Type B pancreatic cell (in vitro differentiated cells): ENCODE measurements around the gene PRG2. TPM values are rescaled to one million over a fixed set of nuclear protein-coding genes. Genes with fewer than 3 reads are reported as not detected.
A peak's percentile ranks its signal among the peaks of the same experiment; 100 is the strongest.

Experiments
- DNase-seq: peaks from one replicate; pipeline ENCODE4 v3.0.0; 2021; ENCODE audit warnings: mixed read lengths; ENCODE audit not compliant: unreplicated experiment; ENCODE audit errors: extremely low spot score
- H3K27ac Mint-ChIP-seq: 2 replicates; pipeline ENCODE4 v1.8.0; 2021; ENCODE audit warnings: mild to moderate bottlenecking, mixed read lengths
- H3K27me3 Mint-ChIP-seq: 2 replicates; pipeline ENCODE4 v1.8.0; 2021; ENCODE audit warnings: mixed read lengths
- H3K36me3 Mint-ChIP-seq: 2 replicates; pipeline ENCODE4 v1.8.0; 2021; ENCODE audit warnings: mixed read lengths
- H3K4me1 Mint-ChIP-seq: one replicate; pipeline ENCODE4 v1.8.0; 2021; ENCODE audit warnings: mixed read lengths; ENCODE audit not compliant: unreplicated experiment
- H3K4me3 Mint-ChIP-seq: 2 replicates; pipeline ENCODE4 v1.8.0; 2021; ENCODE audit warnings: mild to moderate bottlenecking, mixed read lengths
- H3K9me3 Mint-ChIP-seq: 2 replicates; pipeline ENCODE4 v1.8.0; 2021; ENCODE audit warnings: mixed read lengths
- long read RNA-seq: library from polyadenylated mRNA; unstranded; transcript quantifications from one replicate; pipeline ENCODE4 v2.0.0, GENCODE V29; 2020
- total RNA-seq: library from RNA; stranded (reverse); gene quantifications from 2 replicates; pipeline ENCODE4 v1.2.1, GENCODE V29; 2021; ENCODE audit warnings: low replicate concordance
- TF ChIP-seq, protein P1 (sequence below): fragments of 200-600 bp; sonication (generic); conservative IDR thresholded peaks from 2 replicates; pipeline ENCODE4 v1.5.0; 2021; ENCODE audit warnings: antibody characterized with exemption, mild to moderate bottlenecking

Gene PRG2, protein sequence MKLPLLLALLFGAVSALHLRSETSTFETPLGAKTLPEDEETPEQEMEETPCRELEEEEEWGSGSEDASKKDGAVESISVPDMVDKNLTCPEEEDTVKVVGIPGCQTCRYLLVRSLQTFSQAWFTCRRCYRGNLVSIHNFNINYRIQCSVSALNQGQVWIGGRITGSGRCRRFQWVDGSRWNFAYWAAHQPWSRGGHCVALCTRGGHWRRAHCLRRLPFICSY
- not detected in 2 replicates for total RNA-seq
- long read RNA-seq = 0 reads

DNA sequence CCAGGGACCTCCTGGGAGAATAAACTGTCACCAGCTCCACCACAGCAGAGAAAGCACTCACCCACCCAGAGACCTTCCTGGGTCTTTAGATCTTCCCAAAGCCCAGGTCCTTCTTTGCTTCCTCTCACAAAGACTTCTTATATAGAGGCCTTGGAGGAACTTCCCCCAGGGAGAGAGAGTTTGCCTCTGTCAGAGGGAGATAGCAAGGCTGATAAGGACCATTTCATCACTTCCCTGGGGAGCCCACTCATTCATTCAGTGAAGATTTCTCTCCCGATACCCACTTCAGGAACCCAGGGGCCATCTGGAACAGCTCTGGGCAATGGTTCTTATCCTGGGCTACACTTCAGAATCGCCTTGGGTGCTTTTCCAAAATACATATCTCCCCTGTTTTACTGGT, at the start of gene PRG2:
Gene PRG2, minus strand, starts transcription at position 116 of the 400 bp plus-strand sequence. CDS start 706 bp downstream, outside the sequence.
- Mint-ChIP-seq H3K4me3 (no peak within 1 kb of the TSS), H3K27me3 (peaks cover 48% of the 10 kb centered on the region), H3K27ac (no peak within 1 kb of the TSS), H3K9me3 (no peaks in the 10 kb centered on the region), H3K36me3 (no peaks in the 10 kb centered on the region), H3K4me1 (no peaks in the 10 kb centered on the region)
- TF ChIP-seq, protein P1, sequence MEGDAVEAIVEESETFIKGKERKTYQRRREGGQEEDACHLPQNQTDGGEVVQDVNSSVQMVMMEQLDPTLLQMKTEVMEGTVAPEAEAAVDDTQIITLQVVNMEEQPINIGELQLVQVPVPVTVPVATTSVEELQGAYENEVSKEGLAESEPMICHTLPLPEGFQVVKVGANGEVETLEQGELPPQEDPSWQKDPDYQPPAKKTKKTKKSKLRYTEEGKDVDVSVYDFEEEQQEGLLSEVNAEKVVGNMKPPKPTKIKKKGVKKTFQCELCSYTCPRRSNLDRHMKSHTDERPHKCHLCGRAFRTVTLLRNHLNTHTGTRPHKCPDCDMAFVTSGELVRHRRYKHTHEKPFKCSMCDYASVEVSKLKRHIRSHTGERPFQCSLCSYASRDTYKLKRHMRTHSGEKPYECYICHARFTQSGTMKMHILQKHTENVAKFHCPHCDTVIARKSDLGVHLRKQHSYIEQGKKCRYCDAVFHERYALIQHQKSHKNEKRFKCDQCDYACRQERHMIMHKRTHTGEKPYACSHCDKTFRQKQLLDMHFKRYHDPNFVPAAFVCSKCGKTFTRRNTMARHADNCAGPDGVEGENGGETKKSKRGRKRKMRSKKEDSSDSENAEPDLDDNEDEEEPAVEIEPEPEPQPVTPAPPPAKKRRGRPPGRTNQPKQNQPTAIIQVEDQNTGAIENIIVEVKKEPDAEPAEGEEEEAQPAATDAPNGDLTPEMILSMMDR = no peak
- DNase-seq = no peak

DNA sequence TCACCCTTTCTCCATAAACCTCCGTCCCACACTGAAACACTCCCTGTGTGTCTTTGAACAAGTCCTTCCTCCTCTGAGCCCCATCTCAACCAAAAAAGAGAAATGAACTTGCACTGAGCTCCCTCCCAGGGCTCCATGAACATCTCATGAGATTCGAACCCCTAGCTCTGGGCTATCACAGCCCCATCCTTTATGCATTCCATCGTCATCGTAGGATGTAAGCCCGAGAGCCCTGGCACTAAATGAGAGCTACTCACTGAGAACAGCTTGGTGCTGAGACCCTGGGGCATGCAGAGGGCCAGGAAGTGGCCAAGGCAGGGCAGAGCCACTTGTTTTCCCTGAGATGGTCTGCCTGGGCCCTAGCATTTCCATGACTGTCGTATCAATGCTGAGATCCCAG, 49.3 kb upstream of the PRG2 start:
- H3K27ac Mint-ChIP-seq = no peak overlapping the region
- H3K4me3 Mint-ChIP-seq = no peak overlapping the region
- peaks cover 6% of the 10 kb centered on the region for H3K27me3 Mint-ChIP-seq
- no peaks in the 10 kb centered on the region for H3K9me3 Mint-ChIP-seq
- no peak for DNase-seq
- no peaks in the 10 kb centered on the region for H3K36me3 Mint-ChIP-seq
- no peaks in the 10 kb centered on the region for H3K4me1 Mint-ChIP-seq
- TF ChIP-seq, protein P1 = no peak

DNA sequence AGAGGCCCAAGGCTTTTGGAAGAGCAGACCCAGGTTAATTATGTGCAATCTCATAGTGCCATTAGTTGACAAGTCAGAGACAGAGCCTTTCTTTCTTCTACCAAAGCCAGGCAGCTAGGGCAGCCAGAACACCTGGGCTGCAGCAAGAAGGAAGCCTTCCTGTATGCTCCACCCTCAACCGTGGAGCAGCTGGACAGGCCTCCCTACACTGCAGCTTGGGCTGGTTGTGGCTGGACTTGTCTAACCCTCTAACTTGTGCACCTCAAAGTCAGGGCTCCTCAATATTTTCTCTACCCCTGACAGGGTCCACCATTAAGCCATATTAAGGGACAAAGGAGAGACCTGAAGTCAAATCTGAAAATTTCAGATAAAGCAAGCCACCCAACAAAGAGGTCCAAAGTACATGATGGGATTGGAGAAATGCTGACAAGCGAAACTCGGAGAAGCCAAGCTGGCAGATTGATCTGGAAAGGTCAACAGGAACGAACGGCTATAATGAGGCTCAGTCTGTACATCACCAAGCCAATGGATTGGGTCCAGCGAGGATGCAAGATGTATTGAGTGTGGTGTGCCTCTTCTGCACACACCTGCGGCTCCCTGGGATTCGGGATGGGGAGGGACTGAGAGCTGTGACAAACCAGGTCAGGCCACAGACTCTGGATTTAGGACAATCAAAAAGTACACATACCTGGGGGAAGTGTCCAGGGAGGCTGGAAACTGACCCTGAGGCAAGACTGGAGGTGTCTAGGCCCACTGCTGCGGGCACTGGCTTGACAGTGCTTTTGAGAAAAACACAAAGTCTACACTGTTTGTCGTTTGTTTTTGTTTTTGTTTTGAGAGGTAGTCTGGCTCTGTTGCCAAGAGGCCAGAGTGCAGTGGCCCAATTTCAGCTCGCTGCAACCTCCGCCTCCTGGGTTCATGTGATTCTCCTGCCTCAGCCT, 48.2 kb upstream of the PRG2 start:
- TF ChIP-seq, protein P1 = no peak
- Mint-ChIP-seq H3K9me3 (no peaks in the 10 kb centered on the region), H3K27me3 (peaks cover 10% of the 10 kb centered on the region), H3K4me3 (no peak overlapping the region), H3K27ac (peak overlapping the region; percentile 53), H3K36me3 (no peaks in the 10 kb centered on the region), H3K4me1 (no peaks in the 10 kb centered on the region)
- DNase-seq = no peak

DNA sequence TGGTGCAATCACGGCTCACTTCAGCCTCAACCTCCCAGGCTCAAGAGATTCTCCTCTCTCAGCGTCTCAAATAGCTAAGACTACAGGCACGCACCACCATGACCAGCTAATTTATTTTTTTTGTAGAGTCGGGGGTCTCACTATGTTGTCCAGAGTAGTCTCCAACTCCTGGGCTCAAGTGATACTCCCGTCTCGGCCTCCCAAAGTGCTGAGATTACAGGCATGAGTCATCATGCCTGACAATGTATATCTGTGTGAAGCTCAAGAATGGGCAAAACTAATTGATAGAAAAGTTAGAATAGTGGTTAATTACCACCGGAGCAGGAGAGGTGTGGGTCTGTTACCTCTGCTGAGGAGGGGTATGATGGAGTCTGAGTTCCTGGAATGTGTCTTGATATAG, 45.6 kb upstream of the PRG2 start:
- no peak overlapping the region for H3K27ac Mint-ChIP-seq
- H3K9me3 Mint-ChIP-seq = no peaks in the 10 kb centered on the region
- H3K4me3 Mint-ChIP-seq = no peak overlapping the region
- H3K4me1 Mint-ChIP-seq = no peaks in the 10 kb centered on the region
- peaks cover 10% of the 10 kb centered on the region for H3K27me3 Mint-ChIP-seq
- TF ChIP-seq, protein P1 = no peak
- no peak for DNase-seq
- no peaks in the 10 kb centered on the region for H3K36me3 Mint-ChIP-seq

DNA sequence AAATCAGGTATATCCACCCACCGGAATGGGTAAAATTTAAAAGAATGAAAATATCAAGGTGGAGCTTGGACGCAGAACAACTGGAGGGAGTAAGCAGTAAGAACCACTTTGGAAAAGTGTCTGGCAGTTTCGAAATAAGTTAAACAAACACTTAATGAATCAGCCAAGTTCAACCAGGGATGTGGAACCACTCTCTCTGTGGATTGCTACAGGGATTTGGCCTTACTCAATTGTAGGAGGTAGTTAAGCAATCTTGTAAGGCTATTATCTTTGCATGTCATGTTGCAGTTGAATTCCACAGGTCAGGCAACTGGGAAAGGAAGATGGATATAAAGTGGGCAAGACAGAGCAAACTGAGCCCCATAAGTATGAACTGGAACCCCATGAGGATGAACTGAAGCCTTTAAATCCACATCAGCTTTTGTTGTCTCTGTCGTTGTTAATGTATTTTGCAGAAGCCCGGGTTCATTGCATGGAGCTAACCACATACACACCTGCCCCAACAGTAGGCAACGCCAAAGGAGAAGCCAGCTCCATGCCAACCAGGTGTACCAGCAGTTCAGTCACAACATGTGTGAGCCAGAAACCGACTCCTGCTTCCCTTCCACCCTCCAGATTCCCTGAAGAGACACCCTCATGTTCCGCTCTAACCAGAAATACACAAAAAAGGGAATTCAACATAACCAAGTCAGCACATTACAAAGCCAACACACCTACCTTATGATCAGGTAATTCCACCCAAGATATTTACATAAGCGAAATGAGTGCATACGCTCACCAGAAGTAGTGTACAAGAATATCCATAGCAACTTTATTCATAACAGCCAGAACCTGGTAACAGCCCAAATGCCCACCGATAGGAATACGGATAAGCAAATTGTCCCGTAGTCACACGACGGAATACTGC, 44.4 kb upstream of the PRG2 start:
- no peaks in the 10 kb centered on the region for H3K36me3 Mint-ChIP-seq
- peaks cover 20% of the 10 kb centered on the region for H3K27me3 Mint-ChIP-seq
- H3K4me3 Mint-ChIP-seq = no peak overlapping the region
- H3K9me3 Mint-ChIP-seq = no peaks in the 10 kb centered on the region
- no peak overlapping the region for H3K27ac Mint-ChIP-seq
- no peak for DNase-seq
- TF ChIP-seq, protein P1 = no peak
- H3K4me1 Mint-ChIP-seq = no peaks in the 10 kb centered on the region
